Mucosa of stomach (tissue), 1 donor: ENCODE measurements around the gene LYG1.
A peak's percentile ranks its signal among the peaks of the same experiment; 100 is the strongest.
"Not testable (repeated sequence)": the region's sequence is repeated elsewhere in the genome, so short reads cannot be mapped to it uniquely, and the experiment has no call there.

ENCODE experiments used
- H3K27me3 ChIP-seq: one replicate; pipeline ENCODE4 v1.7.0; 2013; ENCODE audit warnings: mild to moderate bottlenecking, low read length; ENCODE audit not compliant: control insufficient read depth, insufficient read depth
- H3K36me3 ChIP-seq: one replicate; pipeline ENCODE4 v1.7.0; 2013; ENCODE audit warnings: low read length; ENCODE audit not compliant: control insufficient read depth, insufficient read depth
- H3K4me1 ChIP-seq: one replicate; pipeline ENCODE4 v1.7.0; 2013; ENCODE audit warnings: mild to moderate bottlenecking, low read length; ENCODE audit not compliant: control insufficient read depth, insufficient read depth
- H3K4me3 ChIP-seq: one replicate; pipeline ENCODE4 v1.7.0; 2013; ENCODE audit warnings: low read length
- H3K9ac ChIP-seq: one replicate; pipeline ENCODE4 v1.7.0; 2013; ENCODE audit warnings: mild to moderate bottlenecking, low read length, moderate library complexity
- H3K9me3 ChIP-seq: one replicate; pipeline ENCODE4 v1.7.0; 2013; ENCODE audit warnings: mild to moderate bottlenecking, low read length, moderate library complexity; ENCODE audit not compliant: control insufficient read depth
- donor health status: Pancreatic carcinoma.

The LYG1 gene

GRCh38 chr2:99301097-99301496 lies at the start of gene LYG1:
Gene LYG1 (minus strand): TSS chr2:99301197. CDS start chr2:99295670, 5,527 bp downstream.
- not testable (repeated sequence) for H3K27me3 ChIP-seq, H3K4me3 ChIP-seq, H3K9ac ChIP-seq, H3K4me1 ChIP-seq, H3K36me3 ChIP-seq, H3K9me3 ChIP-seq

- H3K27me3 ChIP-seq = no peaks in the 10 kb centered on the region
Measured at GRCh38 chr2:99350194-99350593, 49.2 kb upstream of the LYG1 start.

GRCh38 chr2:99348173-99348572 lies 47.2 kb upstream of the LYG1 start:
- Histone ChIP-seq H3K9ac (no peak overlapping the region), H3K4me3 (no peak overlapping the region), H3K9me3 (no peaks in the 10 kb centered on the region), H3K36me3 (no peaks in the 10 kb centered on the region), H3K4me1 (no peaks in the 10 kb centered on the region), H3K27me3 (no peaks in the 10 kb centered on the region)

More at GRCh38 chr2:99350194-99350593, 49.2 kb upstream of the LYG1 start:
- H3K9me3 ChIP-seq = no peaks in the 10 kb centered on the region
- no peaks in the 10 kb centered on the region for H3K4me1 ChIP-seq
- no peaks in the 10 kb centered on the region for H3K36me3 ChIP-seq
- no peak overlapping the region for H3K4me3 ChIP-seq
- no peak overlapping the region for H3K9ac ChIP-seq

DNA sequence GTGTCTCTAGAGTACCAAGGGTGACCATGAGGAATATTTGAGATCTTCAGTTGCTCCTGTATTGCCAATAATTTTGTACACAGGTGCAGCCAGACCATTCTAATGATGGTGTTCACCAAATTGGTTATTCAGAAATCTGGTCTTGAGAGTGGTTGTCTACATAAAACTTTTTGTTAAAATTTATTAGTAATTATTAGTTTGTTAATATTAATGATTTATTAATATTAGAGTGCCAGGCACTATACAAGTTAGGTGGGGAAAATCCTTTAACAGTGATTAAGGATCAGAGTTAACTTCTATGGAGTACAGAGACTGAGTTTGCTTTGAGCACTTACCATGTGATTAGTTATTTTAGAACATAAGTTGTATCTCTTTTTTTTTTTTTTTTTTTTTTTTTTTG lies 45.2 kb upstream of the LYG1 start:
- no peaks in the 10 kb centered on the region for H3K9me3 ChIP-seq
- H3K4me3 ChIP-seq = no peak overlapping the region
- H3K36me3 ChIP-seq = no peaks in the 10 kb centered on the region
- H3K27me3 ChIP-seq = no peaks in the 10 kb centered on the region
- no peak overlapping the region for H3K9ac ChIP-seq
- H3K4me1 ChIP-seq = no peaks in the 10 kb centered on the region

GRCh38 chr2:99345446-99345845 lies 44.4 kb upstream of the LYG1 start:
- not testable (repeated sequence) for H3K9ac ChIP-seq, H3K4me1 ChIP-seq, H3K27me3 ChIP-seq, H3K4me3 ChIP-seq, H3K9me3 ChIP-seq, H3K36me3 ChIP-seq

- no peaks in the 10 kb centered on the region for H3K27me3 ChIP-seq
- H3K36me3 ChIP-seq = no peaks in the 10 kb centered on the region
- no peaks in the 10 kb centered on the region for H3K4me1 ChIP-seq
Measured at GRCh38 chr2:99342536-99342935, 41.5 kb upstream of the LYG1 start.

DNA sequence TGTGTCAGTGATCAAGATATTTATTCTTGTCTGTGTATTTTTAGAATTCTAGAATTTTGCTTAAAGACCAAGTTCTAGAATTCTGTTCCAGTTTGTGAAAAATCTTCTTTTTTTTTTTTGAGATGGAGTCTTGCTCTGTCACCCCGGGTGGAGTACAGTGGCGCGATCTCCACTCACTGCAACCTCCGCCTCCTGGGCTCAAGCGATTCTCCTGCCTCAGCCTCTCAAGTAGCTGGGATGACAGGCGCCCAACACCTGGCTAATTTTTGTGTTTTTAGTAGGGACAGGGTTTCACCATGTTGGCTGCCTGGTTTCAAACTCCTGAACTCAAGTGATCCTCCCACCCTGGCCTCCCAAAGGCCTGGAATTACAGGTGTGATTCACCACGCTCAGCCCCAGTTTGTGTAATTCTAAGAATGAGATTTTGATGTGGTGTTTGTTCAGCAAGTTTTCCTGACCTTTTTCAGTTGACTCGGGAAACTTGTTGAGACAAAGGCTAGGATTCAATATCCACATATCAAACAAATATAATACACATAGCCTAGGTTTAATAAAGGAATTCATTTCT lies 39.8 kb upstream of the LYG1 start:
- Histone ChIP-seq H3K9me3 (no peaks in the 10 kb centered on the region), H3K4me1 (no peaks in the 10 kb centered on the region), H3K27me3 (no peaks in the 10 kb centered on the region), H3K36me3 (no peaks in the 10 kb centered on the region), H3K4me3 (no peak overlapping the region), H3K9ac (no peak overlapping the region)

More at GRCh38 chr2:99342536-99342935, 41.5 kb upstream of the LYG1 start:
- Histone ChIP-seq H3K9me3 (no peaks in the 10 kb centered on the region), H3K4me3 (no peak overlapping the region), H3K9ac (no peak overlapping the region)

DNA sequence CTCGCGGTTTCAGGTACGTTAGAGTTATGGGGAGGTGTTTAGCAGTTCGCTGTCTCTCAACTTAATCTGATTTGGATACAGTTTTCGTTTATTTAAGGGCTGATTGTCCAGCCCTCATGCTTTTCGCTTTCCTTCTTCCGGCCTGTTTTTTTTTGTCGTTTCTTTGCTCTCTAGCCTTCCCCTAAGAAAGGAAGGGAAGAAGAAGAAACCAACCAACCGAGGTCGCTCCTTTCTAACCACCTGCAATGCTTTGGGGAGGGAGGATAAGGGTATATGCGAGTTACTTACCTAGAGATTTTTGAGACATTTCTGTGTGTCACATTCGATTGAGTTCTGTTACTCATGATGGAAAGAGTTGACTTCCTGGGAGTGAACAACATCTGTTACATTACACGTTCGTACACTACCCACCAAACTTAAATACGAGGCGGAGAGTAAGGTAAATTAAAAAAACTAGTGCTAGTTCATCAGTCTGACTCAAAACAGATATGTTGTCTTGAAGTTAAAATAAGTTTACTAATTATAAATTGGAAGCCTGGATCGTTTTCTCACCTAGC lies 37.1 kb upstream of the LYG1 start:
- Histone ChIP-seq H3K36me3 (no peaks in the 10 kb centered on the region), H3K4me1 (no peaks in the 10 kb centered on the region), H3K9me3 (no peaks in the 10 kb centered on the region), H3K4me3 (peak overlapping the region; percentile 38), H3K27me3 (no peaks in the 10 kb centered on the region), H3K9ac (peak overlapping the region; percentile 87)

DNA sequence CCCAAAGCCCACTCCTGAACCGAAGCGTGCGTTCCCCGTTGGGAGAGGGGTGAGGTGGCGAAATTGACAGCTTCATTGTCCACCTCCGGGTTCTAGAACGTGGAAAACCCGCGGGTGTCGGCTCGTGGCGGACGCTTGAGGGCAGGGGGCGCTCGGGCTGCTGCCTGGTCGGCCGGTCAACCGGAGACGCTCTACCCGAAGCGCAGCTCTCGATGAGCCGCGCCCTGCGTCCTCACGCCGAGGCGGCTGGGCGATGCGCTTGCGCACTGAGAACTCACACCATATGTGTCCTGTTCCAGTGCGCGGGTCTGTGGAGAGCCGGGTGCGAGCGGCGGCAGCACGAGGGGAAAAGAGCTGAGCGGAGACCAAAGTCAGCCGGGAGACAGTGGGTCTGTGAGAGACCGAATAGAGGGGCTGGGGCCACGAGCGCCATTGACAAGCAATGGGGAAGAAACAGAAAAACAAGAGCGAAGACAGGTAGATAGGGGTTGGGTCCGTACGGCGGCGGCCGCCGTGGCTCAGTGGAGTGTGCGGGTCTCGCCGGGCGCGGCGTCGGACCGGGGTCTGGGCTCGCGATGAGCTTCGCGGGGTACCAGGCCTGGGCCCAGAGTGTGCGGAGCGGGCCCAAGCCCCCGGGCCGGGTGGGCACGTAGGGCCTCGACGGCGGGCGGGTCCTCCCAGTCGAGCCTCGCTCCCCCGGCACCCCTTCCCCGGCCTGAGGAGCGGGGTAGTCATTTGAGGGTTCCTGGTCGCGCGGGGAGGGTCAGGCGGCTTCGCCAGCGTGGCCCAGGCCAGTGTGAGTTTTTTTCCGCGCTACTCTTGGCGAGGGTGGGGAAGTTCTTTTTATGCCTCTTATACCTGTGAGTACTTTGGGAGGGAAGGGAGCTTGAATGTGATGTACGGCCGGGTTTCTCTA lies 36.4 kb upstream of the LYG1 start, which contains the start of gene EIF5B:
Gene EIF5B, plus strand, starts transcription at position 277 of the 916 bp plus-strand sequence. Its CDS starts 166 bp downstream, at position 443.
- H3K9me3 ChIP-seq = no peaks in the 10 kb centered on the region
- H3K9ac ChIP-seq = peak within 1 kb of the TSS; percentile 87
- peak within 1 kb of the TSS; percentile 91 for H3K4me3 ChIP-seq
- H3K27me3 ChIP-seq = no peaks in the 10 kb centered on the region
- H3K36me3 ChIP-seq = no peaks in the 10 kb centered on the region
- no peaks in the 10 kb centered on the region for H3K4me1 ChIP-seq

DNA sequence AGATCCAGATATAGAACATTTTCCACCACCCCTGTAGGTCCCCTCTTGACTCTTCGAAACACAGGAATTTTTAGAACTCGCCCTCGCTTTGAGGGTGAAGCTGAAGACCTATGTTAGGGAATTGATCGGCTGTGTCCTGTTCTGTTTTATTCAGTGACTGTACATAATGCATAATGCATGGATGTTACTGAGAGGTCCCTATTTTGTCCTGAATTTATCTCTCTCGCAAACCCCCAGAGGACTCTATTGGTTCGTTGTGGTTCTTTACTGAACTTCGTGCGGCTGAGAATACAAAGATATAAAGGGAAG lies 35.8 kb upstream of the LYG1 start:
- H3K4me3 ChIP-seq = peak overlapping the region; percentile 38
- H3K9ac ChIP-seq = peak overlapping the region; percentile 67
- H3K27me3 ChIP-seq = no peaks in the 10 kb centered on the region
- no peaks in the 10 kb centered on the region for H3K36me3 ChIP-seq
- no peaks in the 10 kb centered on the region for H3K4me1 ChIP-seq
- H3K9me3 ChIP-seq = no peaks in the 10 kb centered on the region

DNA sequence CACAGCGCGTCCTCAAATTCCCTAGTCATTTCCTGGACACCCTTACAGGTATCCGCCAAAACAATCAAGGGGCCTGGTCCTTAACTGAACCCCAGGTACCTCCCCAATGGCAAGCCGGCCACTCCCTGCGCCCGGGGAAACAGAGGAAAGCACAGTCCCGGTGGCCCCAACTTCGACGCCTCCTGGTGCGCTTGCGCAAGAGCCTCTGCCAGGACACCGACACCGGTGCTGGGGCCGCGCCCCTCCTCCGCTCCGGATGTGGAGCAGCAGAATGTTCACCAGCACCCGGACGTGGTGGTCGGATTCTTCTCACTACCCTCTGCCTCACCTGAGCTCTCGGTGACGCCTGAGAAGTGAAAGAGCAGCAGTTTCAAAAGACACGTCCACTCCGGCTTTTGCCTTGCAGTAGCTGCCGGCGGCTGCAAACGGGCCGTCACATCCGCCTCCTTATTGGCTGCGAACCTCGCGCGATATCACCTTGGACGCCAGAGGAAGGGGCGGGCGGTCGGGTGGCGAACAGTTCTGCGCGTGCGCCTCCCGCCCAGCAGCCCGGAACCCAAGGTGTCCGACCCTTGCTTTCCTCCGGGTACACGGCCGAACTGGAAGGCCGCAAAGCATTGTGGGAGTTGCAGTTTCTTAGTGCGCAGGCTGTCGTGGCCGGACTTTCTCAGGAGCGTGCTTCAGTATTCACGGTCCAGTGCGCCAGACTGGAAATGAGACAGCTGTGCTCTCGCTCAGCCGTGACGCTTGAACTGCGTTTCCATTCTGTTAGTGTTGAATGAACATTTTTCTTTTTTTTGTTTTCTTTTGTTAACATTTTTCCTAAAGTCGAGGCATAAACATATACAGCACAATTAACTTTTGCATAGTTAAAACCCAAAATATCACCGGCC lies 35.2 kb upstream of the LYG1 start, which contains the start of gene TXNDC9:
Gene TXNDC9, minus strand, starts transcription at position 423 of the 893 bp plus-strand sequence. CDS start 3,123 bp downstream, outside the sequence.
- Histone ChIP-seq H3K9me3 (no peaks in the 10 kb centered on the region), H3K4me3 (peak within 1 kb of the TSS; percentile 91), H3K36me3 (no peaks in the 10 kb centered on the region), H3K9ac (peak within 1 kb of the TSS; percentile 87), H3K4me1 (no peaks in the 10 kb centered on the region), H3K27me3 (no peaks in the 10 kb centered on the region)
